ENCODE data around the gene KLKB1. TPM values are rescaled to one million over a fixed set of nuclear protein-coding genes. Genes with fewer than 3 reads are reported as not detected.
"Not testable (repeated sequence)": the region's sequence is repeated elsewhere in the genome, so short reads cannot be mapped to it uniquely, and the experiment has no call there.

The KLKB1 gene
- total RNA-seq, 1 donor from 2014 or later: 0.58 TPM

DNA sequence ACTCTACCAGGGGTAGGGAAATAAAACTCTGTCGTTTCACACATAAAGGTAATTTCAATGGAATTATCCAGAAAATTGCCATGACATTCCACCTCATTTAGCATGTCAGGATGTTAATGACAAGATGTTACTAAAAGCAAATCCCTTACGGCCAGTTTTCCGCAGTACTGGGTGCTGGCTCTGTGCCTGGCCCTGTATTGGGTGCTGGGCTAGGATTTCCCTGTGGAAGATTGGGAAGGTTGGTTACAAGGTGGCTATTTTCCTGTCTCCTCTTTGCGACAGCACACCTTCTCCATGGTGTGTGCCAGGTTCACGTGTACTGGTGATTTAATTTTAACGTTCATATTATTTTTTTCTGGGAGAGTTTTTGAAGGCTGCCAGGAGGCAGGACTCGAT, 13.1 kb downstream of the KLKB1 start:
- Histone ChIP-seq H3K4me3 (ENCODE audit: low read depth, low read length) (no peak overlapping the region), H3K27me3 (ENCODE audit: control insufficient read depth, insufficient read depth, low read length) (no peaks in the 10 kb centered on the region), H3K36me3 (ENCODE audit: control insufficient read depth, insufficient read depth, low read length) (no peaks in the 10 kb centered on the region)
- no peak for DNase-seq (ENCODE audit: low read depth)
- TF ChIP-seq, protein P1, sequence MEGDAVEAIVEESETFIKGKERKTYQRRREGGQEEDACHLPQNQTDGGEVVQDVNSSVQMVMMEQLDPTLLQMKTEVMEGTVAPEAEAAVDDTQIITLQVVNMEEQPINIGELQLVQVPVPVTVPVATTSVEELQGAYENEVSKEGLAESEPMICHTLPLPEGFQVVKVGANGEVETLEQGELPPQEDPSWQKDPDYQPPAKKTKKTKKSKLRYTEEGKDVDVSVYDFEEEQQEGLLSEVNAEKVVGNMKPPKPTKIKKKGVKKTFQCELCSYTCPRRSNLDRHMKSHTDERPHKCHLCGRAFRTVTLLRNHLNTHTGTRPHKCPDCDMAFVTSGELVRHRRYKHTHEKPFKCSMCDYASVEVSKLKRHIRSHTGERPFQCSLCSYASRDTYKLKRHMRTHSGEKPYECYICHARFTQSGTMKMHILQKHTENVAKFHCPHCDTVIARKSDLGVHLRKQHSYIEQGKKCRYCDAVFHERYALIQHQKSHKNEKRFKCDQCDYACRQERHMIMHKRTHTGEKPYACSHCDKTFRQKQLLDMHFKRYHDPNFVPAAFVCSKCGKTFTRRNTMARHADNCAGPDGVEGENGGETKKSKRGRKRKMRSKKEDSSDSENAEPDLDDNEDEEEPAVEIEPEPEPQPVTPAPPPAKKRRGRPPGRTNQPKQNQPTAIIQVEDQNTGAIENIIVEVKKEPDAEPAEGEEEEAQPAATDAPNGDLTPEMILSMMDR (IDR thresholded peaks at IDR 0.05; ENCODE audit: insufficient read depth, low read length, poor library complexity, severe bottlenecking): no peak

DNA sequence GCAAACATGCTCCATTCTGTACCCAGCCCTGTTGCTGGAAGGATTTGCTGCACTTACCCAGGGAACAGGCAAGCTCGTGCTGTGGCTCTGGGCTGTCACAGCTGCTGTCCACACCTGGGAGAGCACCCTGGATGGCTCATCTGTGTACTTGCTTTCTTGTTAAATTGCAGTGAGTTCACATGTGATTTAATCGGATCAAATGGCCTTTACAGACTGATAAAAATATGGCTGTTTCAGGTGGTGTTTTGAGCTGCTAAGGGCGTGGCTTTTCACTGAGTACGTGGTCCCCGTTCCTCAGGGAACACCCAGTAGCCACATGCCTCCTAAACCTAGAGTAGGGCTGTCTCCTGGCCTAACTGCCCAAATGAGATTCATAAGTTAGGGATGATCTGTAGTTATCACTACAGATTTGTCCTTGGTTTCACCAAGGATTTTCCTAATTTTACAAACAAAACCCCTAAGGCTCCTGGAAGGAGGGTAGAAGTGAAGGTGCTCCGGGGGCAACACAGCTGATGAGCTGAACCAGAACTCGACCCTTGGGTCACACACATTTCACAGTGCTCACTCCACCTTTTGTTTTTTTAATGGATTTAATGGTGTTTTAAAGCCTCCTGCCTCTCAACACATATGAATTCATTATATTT, 13.7 kb downstream of the KLKB1 start:
- TF ChIP-seq, protein P1 (IDR thresholded peaks at IDR 0.05; ENCODE audit: insufficient read depth, low read length, poor library complexity, severe bottlenecking): no peak
- DNase-seq (ENCODE audit: low read depth): no peak
- no peaks in the 10 kb centered on the region for H3K36me3 ChIP-seq (ENCODE audit: control insufficient read depth, insufficient read depth, low read length)
- no peaks in the 10 kb centered on the region for H3K27me3 ChIP-seq (ENCODE audit: control insufficient read depth, insufficient read depth, low read length)
- no peak overlapping the region for H3K4me3 ChIP-seq (ENCODE audit: low read depth, low read length)

DNA sequence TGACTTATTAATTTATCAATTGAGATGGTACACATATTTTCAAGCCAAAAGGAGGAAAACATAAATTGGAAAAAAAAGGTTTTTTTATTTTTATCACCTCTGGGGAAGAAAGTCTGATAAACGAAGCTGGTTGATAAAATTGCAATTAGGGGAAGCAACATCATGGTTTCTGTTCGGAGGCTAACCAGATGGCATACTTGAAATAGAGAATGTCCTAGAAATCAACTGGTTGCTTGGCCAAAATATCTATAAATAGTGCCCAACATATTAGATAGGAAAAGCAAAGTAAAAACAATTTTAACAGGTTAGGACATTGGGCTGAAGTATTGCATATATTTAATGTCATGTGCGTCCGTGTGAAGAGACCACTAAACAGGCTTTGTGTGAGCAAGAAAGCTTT, 14.3 kb downstream of the KLKB1 start:
- no peaks in the 10 kb centered on the region for H3K27me3 ChIP-seq (ENCODE audit: control insufficient read depth, insufficient read depth, low read length)
- H3K36me3 ChIP-seq (ENCODE audit: control insufficient read depth, insufficient read depth, low read length): no peaks in the 10 kb centered on the region
- TF ChIP-seq, protein P1 (IDR thresholded peaks at IDR 0.05; ENCODE audit: insufficient read depth, low read length, poor library complexity, severe bottlenecking): no peak
- no peak for DNase-seq (ENCODE audit: low read depth)
- H3K4me3 ChIP-seq (ENCODE audit: low read depth, low read length): no peak overlapping the region

DNA sequence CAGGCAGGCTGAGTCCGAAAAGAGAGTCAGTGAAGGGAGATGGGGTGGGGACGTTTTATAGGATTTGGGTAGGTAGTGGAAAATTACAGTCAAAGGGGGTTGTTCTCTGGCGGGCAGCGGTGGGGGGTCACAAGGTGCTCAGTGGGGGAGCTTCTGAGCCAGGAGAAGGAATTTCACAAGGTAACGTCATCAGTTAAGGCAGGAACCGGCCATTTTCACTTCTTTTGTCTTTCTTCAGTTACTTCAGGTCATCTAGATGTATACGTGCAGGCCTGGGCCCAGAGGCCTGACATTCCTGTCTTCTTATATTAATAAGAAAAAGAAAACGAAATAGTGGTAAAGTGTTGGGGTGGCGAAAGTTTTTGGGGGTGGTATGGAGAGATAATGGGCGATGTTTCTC, 14.7 kb downstream of the KLKB1 start:
- DNase-seq (ENCODE audit: low read depth); H3K27me3 ChIP-seq (ENCODE audit: control insufficient read depth, insufficient read depth, low read length); H3K36me3 ChIP-seq (ENCODE audit: control insufficient read depth, insufficient read depth, low read length); H3K4me3 ChIP-seq (ENCODE audit: low read depth, low read length): not testable (repeated sequence)

DNA sequence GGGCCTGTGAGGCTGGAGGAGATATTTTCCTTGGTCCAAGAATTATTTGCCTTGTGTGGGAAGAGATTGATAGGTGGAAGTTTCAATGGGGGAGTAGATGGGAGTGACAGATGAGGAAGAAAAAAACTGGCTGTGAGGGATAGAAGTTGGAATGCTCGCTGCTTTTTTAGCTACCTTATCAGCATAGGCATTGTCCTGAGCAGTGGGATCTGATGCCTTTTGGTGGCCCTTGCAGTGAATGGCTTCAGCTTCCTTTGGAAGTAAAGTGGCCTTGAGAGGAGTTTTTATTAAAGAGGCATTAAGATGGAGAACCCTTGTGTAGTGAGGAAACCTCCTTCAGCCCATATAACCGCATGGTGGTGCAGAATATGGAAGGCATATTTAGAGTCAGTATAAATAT, 16.0 kb downstream of the KLKB1 start:
- no peak for DNase-seq (ENCODE audit: low read depth)
- TF ChIP-seq, protein P1 (IDR thresholded peaks at IDR 0.05; ENCODE audit: insufficient read depth, low read length, poor library complexity, severe bottlenecking): no peak
- no peaks in the 10 kb centered on the region for H3K36me3 ChIP-seq (ENCODE audit: control insufficient read depth, insufficient read depth, low read length)
- no peaks in the 10 kb centered on the region for H3K27me3 ChIP-seq (ENCODE audit: control insufficient read depth, insufficient read depth, low read length)
- no peak overlapping the region for H3K4me3 ChIP-seq (ENCODE audit: low read depth, low read length)

DNA sequence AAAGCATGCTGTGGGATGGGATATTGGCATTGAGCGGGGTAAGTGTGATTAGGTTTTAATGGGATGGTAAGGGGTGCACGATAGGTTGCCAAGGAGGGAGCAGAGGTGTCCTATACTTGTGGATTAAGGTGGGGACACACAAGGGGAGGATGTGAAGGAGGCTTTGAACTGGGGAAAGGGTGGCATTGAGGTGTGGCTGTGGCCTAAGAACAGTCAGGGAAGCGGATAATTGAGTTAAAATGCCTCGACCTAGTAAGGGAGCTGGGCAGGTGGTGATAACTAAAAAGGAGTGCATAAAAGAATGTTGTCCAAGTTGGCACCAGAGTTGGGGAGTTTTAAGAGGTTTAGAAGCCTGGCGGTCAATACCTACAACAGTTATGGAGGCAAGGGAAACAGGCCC, 17.5 kb downstream of the KLKB1 start:
- H3K4me3 ChIP-seq (ENCODE audit: low read depth, low read length): no peak overlapping the region
- TF ChIP-seq, protein P1 (IDR thresholded peaks at IDR 0.05; ENCODE audit: insufficient read depth, low read length, poor library complexity, severe bottlenecking): no peak
- no peaks in the 10 kb centered on the region for H3K27me3 ChIP-seq (ENCODE audit: control insufficient read depth, insufficient read depth, low read length)
- no peaks in the 10 kb centered on the region for H3K36me3 ChIP-seq (ENCODE audit: control insufficient read depth, insufficient read depth, low read length)
- DNase-seq (ENCODE audit: low read depth): no peak

DNA sequence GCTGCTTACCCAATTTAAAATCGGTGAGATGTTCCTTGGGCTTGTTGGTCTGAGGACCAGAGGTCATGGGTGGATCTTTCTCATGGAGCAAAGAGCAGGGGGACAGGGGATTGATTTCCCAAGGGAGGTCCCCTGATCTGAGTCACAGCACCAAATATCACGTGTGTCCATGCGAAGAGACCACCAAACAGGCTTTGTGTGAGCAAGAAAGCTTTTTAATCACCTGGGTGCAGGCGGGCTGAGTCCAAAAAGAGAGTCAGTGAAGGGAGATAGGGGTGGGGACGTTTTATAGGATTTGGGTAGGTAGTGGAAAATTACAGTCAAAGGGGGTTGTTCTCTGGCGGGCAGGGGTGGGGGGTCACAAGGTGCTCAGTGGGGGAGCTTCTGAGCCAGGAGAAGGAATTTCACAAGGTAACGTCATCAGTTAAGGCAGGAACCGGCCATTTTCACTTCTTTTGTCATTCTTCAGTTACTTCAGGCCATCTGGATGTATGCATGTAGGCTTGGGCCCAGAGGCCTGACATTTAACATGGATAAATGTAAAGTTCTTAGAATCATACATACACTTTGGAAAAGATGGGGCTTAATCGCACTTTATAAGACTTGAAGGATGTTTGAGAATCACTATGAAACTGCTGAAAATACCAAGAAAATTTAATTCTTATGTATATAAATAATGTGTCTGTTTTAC, 19.9 kb downstream of the KLKB1 start:
- H3K36me3 ChIP-seq (ENCODE audit: control insufficient read depth, insufficient read depth, low read length); H3K27me3 ChIP-seq (ENCODE audit: control insufficient read depth, insufficient read depth, low read length); DNase-seq (ENCODE audit: low read depth); H3K4me3 ChIP-seq (ENCODE audit: low read depth, low read length): not testable (repeated sequence)
